ENCODE data around the gene APMAP.

The APMAP gene

DNA sequence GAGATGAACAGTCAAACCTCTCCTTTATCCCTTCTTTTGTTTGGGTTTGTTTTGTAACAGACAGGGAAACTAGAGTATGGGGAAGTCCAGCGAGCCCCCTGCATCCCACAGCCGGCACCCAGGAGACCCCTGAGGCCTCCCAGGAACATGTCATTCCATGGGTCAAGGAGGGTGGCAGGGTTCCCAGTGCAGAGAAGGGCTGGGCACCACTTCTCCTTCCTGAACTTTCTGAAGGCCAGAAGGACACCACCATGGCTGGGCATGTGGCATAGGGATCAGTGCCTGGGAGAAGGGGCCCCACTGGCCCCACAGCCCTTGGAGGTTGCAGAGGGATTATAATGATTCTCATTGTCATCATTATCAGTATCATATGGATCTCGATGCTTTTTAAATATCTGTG, 57.4 kb downstream of the APMAP start:
- ChIA-PET CTCF (no interaction called here), POLR2A (no interaction called here)
- Histone ChIP-seq H3K4me1 (ENCODE audit: control insufficient read depth, insufficient read depth, low read length) (no peaks in the 10 kb centered on the region), H3K27ac (ENCODE audit: extremely low read depth, low read depth, low read length) (no peak overlapping the region), H3K9me3 (ENCODE audit: control insufficient read depth, insufficient read depth, low read depth, low read length) (no peaks in the 10 kb centered on the region), H3K4me3 (ENCODE audit: low read depth, low read length) (no peak overlapping the region), H3K36me3 (ENCODE audit: control insufficient read depth in 2 of 2, insufficient read depth in 1 of 2, low read length in 2 of 2) (no peaks in the 10 kb centered on the region)
- no peak for TF ChIP-seq ZNF211 (tag by site-specific recombination; IDR thresholded peaks at IDR 0.05; ENCODE audit: low read depth)
- no peak for TF ChIP-seq ZNF76 (tag by site-specific recombination; IDR thresholded peaks at IDR 0.05; ENCODE audit: borderline replicate concordance, low read depth)
- no peak for TF ChIP-seq SCRT2 (tag by site-specific recombination; IDR thresholded peaks at IDR 0.05)
- TF ChIP-seq, protein P1, sequence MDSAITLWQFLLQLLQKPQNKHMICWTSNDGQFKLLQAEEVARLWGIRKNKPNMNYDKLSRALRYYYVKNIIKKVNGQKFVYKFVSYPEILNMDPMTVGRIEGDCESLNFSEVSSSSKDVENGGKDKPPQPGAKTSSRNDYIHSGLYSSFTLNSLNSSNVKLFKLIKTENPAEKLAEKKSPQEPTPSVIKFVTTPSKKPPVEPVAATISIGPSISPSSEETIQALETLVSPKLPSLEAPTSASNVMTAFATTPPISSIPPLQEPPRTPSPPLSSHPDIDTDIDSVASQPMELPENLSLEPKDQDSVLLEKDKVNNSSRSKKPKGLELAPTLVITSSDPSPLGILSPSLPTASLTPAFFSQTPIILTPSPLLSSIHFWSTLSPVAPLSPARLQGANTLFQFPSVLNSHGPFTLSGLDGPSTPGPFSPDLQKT (IDR thresholded peaks at IDR 0.05; ENCODE audit: borderline replicate concordance, low read depth, low read length): no peak
- TF ChIP-seq ZNF677 (tag by site-specific recombination; IDR thresholded peaks at IDR 0.05): no peak
- TF ChIP-seq MZF1 (tag by site-specific recombination; IDR thresholded peaks at IDR 0.05; ENCODE audit: borderline replicate concordance): no peak
- TF ChIP-seq KLF1 (tag by site-specific recombination; IDR thresholded peaks at IDR 0.05): no peak
- no peak for TF ChIP-seq ZNF610 (tag by site-specific recombination; IDR thresholded peaks at IDR 0.05; ENCODE audit: borderline replicate concordance)
- TF ChIP-seq, protein P2, sequence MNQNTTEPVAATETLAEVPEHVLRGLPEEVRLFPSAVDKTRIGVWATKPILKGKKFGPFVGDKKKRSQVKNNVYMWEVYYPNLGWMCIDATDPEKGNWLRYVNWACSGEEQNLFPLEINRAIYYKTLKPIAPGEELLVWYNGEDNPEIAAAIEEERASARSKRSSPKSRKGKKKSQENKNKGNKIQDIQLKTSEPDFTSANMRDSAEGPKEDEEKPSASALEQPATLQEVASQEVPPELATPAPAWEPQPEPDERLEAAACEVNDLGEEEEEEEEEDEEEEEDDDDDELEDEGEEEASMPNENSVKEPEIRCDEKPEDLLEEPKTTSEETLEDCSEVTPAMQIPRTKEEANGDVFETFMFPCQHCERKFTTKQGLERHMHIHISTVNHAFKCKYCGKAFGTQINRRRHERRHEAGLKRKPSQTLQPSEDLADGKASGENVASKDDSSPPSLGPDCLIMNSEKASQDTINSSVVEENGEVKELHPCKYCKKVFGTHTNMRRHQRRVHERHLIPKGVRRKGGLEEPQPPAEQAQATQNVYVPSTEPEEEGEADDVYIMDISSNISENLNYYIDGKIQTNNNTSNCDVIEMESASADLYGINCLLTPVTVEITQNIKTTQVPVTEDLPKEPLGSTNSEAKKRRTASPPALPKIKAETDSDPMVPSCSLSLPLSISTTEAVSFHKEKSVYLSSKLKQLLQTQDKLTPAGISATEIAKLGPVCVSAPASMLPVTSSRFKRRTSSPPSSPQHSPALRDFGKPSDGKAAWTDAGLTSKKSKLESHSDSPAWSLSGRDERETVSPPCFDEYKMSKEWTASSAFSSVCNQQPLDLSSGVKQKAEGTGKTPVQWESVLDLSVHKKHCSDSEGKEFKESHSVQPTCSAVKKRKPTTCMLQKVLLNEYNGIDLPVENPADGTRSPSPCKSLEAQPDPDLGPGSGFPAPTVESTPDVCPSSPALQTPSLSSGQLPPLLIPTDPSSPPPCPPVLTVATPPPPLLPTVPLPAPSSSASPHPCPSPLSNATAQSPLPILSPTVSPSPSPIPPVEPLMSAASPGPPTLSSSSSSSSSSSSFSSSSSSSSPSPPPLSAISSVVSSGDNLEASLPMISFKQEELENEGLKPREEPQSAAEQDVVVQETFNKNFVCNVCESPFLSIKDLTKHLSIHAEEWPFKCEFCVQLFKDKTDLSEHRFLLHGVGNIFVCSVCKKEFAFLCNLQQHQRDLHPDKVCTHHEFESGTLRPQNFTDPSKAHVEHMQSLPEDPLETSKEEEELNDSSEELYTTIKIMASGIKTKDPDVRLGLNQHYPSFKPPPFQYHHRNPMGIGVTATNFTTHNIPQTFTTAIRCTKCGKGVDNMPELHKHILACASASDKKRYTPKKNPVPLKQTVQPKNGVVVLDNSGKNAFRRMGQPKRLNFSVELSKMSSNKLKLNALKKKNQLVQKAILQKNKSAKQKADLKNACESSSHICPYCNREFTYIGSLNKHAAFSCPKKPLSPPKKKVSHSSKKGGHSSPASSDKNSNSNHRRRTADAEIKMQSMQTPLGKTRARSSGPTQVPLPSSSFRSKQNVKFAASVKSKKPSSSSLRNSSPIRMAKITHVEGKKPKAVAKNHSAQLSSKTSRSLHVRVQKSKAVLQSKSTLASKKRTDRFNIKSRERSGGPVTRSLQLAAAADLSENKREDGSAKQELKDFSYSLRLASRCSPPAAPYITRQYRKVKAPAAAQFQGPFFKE (tag by site-specific recombination; IDR thresholded peaks at IDR 0.05; ENCODE audit: borderline replicate concordance): no peak
- no peak for TF ChIP-seq ZNF24 (tag by site-specific recombination; IDR thresholded peaks at IDR 0.05)
- TF ChIP-seq, protein P3, sequence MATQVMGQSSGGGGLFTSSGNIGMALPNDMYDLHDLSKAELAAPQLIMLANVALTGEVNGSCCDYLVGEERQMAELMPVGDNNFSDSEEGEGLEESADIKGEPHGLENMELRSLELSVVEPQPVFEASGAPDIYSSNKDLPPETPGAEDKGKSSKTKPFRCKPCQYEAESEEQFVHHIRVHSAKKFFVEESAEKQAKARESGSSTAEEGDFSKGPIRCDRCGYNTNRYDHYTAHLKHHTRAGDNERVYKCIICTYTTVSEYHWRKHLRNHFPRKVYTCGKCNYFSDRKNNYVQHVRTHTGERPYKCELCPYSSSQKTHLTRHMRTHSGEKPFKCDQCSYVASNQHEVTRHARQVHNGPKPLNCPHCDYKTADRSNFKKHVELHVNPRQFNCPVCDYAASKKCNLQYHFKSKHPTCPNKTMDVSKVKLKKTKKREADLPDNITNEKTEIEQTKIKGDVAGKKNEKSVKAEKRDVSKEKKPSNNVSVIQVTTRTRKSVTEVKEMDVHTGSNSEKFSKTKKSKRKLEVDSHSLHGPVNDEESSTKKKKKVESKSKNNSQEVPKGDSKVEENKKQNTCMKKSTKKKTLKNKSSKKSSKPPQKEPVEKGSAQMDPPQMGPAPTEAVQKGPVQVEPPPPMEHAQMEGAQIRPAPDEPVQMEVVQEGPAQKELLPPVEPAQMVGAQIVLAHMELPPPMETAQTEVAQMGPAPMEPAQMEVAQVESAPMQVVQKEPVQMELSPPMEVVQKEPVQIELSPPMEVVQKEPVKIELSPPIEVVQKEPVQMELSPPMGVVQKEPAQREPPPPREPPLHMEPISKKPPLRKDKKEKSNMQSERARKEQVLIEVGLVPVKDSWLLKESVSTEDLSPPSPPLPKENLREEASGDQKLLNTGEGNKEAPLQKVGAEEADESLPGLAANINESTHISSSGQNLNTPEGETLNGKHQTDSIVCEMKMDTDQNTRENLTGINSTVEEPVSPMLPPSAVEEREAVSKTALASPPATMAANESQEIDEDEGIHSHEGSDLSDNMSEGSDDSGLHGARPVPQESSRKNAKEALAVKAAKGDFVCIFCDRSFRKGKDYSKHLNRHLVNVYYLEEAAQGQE (tag by site-specific recombination; IDR thresholded peaks at IDR 0.05): no peak
- no peak for TF ChIP-seq GLI4 (tag by site-specific recombination; IDR thresholded peaks at IDR 0.05)
- TF ChIP-seq, protein P4, sequence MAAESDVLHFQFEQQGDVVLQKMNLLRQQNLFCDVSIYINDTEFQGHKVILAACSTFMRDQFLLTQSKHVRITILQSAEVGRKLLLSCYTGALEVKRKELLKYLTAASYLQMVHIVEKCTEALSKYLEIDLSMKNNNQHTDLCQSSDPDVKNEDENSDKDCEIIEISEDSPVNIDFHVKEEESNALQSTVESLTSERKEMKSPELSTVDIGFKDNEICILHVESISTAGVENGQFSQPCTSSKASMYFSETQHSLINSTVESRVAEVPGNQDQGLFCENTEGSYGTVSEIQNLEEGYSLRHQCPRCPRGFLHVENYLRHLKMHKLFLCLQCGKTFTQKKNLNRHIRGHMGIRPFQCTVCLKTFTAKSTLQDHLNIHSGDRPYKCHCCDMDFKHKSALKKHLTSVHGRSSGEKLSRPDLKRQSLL (tag by site-specific recombination; IDR thresholded peaks at IDR 0.05): no peak
- TF ChIP-seq SETDB1 (IDR thresholded peaks at IDR 0.05; ENCODE audit: insufficient read length, low read length): no peak

Data from HEK293 (cell line).